Fibroblast of lung (primary cell): ENCODE results near the gene USP6NL.

Experiments
- CTCF ChIP-seq, 2 donors: IDR thresholded peaks in 1 of 2; conservative IDR thresholded peaks in 1 of 2; 1 replicate in 1 of 2; 2 replicates in 1 of 2; pipeline ENCODE4 v1.5.1; 2011 to 2012; ENCODE audit warnings: low read length in 2 of 2, control low read depth in 1 of 2, inconsistent platforms in 1 of 2, low read depth in 1 of 2, mild to moderate bottlenecking in 1 of 2
- EZH2 ChIP-seq: IDR thresholded peaks from 2 replicates; pipeline ENCODE4 v1.5.1; 2012; ENCODE audit warnings: low read length, control low read depth, mild to moderate bottlenecking; ENCODE audit errors: missing control alignments

GRCh38 chr10:11443468-11444154, 167.8 kb downstream of the USP6NL start:
- no peak for TF ChIP-seq CTCF (conservative IDR thresholded peaks at IDR 0.05 in 1 of 2, IDR thresholded peaks at IDR 0.05 in 1 of 2; ENCODE audit: low read depth in 1 of 2, low read length in 2 of 2)
- TF ChIP-seq EZH2: no peak
